Measurements from ENCODE around the gene CARD6. TPM values are rescaled to one million over a fixed set of nuclear protein-coding genes. Genes with fewer than 3 reads are reported as not detected.

Gene CARD6
- total and polyA plus RNA-seq, 2 of the 8 experiments (the other 6 are each of a cell fraction or from before 2014, with no cell fraction given), result 0.41 to 0.50 TPM

DNA sequence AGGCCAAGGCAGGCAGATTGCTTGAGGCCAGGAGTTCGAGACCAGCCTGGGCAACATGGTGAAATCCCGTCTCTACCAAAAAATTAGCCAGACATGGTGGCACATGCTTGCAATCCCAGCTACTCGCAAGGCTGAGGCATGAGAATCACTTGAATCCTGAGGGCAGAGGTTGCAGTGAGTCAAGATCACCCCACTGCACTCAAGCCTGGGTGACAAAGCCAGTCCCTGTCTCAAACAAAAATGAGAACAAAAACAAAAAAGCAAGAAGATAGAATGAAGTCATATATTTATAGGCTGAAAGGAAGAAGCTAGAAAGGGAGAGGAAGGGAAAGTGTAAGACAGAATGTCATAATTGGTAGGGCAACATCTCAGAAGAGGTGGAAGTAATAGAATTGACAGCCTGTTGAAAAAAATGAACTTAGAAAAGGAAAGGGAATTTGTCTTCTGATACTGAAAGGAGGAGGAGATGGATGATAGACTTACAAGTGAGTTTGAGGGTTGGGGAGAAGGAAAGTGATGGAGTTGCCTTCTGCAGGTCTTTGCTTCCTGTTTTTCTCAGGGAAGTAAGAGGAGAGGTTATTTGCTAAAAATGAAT, 32.2 kb downstream of the CARD6 start:
- H2AFZ ChIP-seq (ENCODE audit: low read length), result no peak overlapping the region
- no peak for FAIRE-seq
- H3K9me3 ChIP-seq (ENCODE audit: insufficient read depth in 2 of 2, low read depth in 1 of 2, low read length in 1 of 2), result no peaks in the 10 kb centered on the region
- H2BK20ac ChIP-seq (ENCODE audit: low read length), result no peak overlapping the region
- no peak for DNase-seq (ENCODE audit: low read depth in 1 of 2, low spot score in 2 of 2)
- no peak overlapping the region for H4K5ac ChIP-seq (ENCODE audit: insufficient read length, low read depth, low read length)
- no peak overlapping the region for H2BK12ac ChIP-seq (ENCODE audit: low read depth, low read length)
- no peak overlapping the region for H2BK5ac ChIP-seq (ENCODE audit: low read depth, low read length)
- ChIA-PET POLR2A (ENCODE audit: partially characterized antibody) (interaction anchor here (1.9 to 2.2 kb wide), 2 partner anchors 38 to 42 kb away, joined by 6 to 7 read pairs; partner anchors contain the start of gene RPL37), CTCF (ENCODE audit: partially characterized antibody) (interaction anchor here (0.6 to 1.2 kb wide), 2 partner anchors 31 to 1163 kb away, joined by 3 read pairs; no protein-coding TSS in a partner anchor)
- no peak overlapping the region for H3K18ac ChIP-seq (ENCODE audit: extremely low read depth, low read length)
- no peaks in the 10 kb centered on the region for H3K36me3 ChIP-seq (ENCODE audit: control insufficient read depth in 2 of 4, insufficient read depth in 4 of 4, low read length in 3 of 4)
- no peak overlapping the region for H3K4ac ChIP-seq (replicated peaks; ENCODE audit: insufficient read length, low read depth, low read length)
- WGBS, 2 experiments (ENCODE audit: extremely low coverage in 1 of 2, insufficient coverage in 1 of 2, insufficient read length in 1 of 2, insufficient replicate concordance in 2 of 2, low coverage in 1 of 2, low lambda C conversion rate in 2 of 2, missing lambda C conversion rate in 1 of 2), result 94% methylated on average over 3 of the region's 3 CpGs; no CpG with 5 or more reads in 1 of the 2 experiments
- TF ChIP-seq KDM1A (IDR thresholded peaks at IDR 0.05; ENCODE audit: borderline replicate concordance, low read length) (no peak), BCL11A (IDR thresholded peaks at IDR 0.05; ENCODE audit: low read depth in 2 of 2, low read length in 2 of 2) (no peak), BACH1 (IDR thresholded peaks at IDR 0.05; ENCODE audit: low read length) (no peak), CBX8 (IDR thresholded peaks at IDR 0.05; ENCODE audit: borderline replicate concordance, low read depth, low read length) (no peak), TAF7 (optimal IDR thresholded peaks at IDR 0.05; ENCODE audit: borderline replicate concordance, low read depth, low read length) (no peak), SRF (IDR thresholded peaks at IDR 0.05; ENCODE audit: low read depth, low read length) (no peak), YY1 (IDR thresholded peaks at IDR 0.05; ENCODE audit: low read depth, low read length) (no peak)
- TF ChIP-seq, protein P1, sequence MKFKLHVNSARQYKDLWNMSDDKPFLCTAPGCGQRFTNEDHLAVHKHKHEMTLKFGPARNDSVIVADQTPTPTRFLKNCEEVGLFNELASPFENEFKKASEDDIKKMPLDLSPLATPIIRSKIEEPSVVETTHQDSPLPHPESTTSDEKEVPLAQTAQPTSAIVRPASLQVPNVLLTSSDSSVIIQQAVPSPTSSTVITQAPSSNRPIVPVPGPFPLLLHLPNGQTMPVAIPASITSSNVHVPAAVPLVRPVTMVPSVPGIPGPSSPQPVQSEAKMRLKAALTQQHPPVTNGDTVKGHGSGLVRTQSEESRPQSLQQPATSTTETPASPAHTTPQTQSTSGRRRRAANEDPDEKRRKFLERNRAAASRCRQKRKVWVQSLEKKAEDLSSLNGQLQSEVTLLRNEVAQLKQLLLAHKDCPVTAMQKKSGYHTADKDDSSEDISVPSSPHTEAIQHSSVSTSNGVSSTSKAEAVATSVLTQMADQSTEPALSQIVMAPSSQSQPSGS (IDR thresholded peaks at IDR 0.05; ENCODE audit: low read length), result no peak
- no peak overlapping the region for H3K14ac ChIP-seq (ENCODE audit: insufficient read length)
- no peak overlapping the region for H3K23ac ChIP-seq (ENCODE audit: insufficient read length)
- no peaks in the 10 kb centered on the region for H3K79me2 ChIP-seq (ENCODE audit: control insufficient read depth in 1 of 2, insufficient read depth in 2 of 2, low read length in 2 of 2)
- no peaks in the 10 kb centered on the region for H3K79me1 ChIP-seq (ENCODE audit: low read depth, low read length)
- H3K27me3 ChIP-seq (replicated peaks in 1 of 4; ENCODE audit: control insufficient read depth in 3 of 4, extremely low read depth in 1 of 4, insufficient read depth in 3 of 4, low read length in 3 of 4), result no peaks in the 10 kb centered on the region
- peaks cover 0 to 4% (median 1%) of the 10 kb centered on the region in 4 experiments; a peak in 4 of 7 replicates for H3K4me1 ChIP-seq (replicated peaks in 1 of 4; ENCODE audit: control insufficient read depth in 3 of 4, insufficient read depth in 4 of 4, low read length in 3 of 4)
- H3K23me2 ChIP-seq (ENCODE audit: low read depth, low read length), result no peaks in the 10 kb centered on the region
- no peak overlapping the region for H3K4me3 ChIP-seq (ENCODE audit: extremely low read depth in 1 of 4, insufficient read depth in 2 of 4, low read depth in 3 of 4, low read length in 4 of 4)
- H4K20me1 ChIP-seq (replicated peaks in 1 of 2; ENCODE audit: control insufficient read depth in 1 of 2, insufficient read depth in 2 of 2, low read length in 2 of 2), result no peaks in the 10 kb centered on the region
- no peak overlapping the region for H3K56ac ChIP-seq (replicated peaks; ENCODE audit: insufficient read length, low read depth, low read length)
- H2AK5ac ChIP-seq (ENCODE audit: low read depth, low read length), result no peak overlapping the region
- H4K8ac ChIP-seq (ENCODE audit: extremely low read depth, insufficient read depth, low read length), result no peak overlapping the region
- no peak overlapping the region for H3K4me2 ChIP-seq (ENCODE audit: insufficient read depth in 1 of 2, low read depth in 2 of 2, low read length in 2 of 2)
- H3K9ac ChIP-seq (replicated peaks in 1 of 4; ENCODE audit: extremely low read depth in 1 of 4, low read depth in 3 of 4, low read length in 3 of 4), result no peak overlapping the region
- no peak overlapping the region for H2BK15ac ChIP-seq (ENCODE audit: low read length)
- H3K27ac ChIP-seq (ENCODE audit: low read depth, low read length), result no peak overlapping the region
- H2BK120ac ChIP-seq (replicated peaks; ENCODE audit: low read depth, low read length), result no peak overlapping the region
- H4K91ac ChIP-seq (replicated peaks; ENCODE audit: insufficient read length, low read length), result no peak overlapping the region

Measured in H1 (cell line).